ENCODE measurements around the gene VPS35L.
A peak's percentile ranks its signal among the peaks of the same experiment; 100 is the strongest.
"Not testable (repeated sequence)": the region's sequence is repeated elsewhere in the genome, so short reads cannot be mapped to it uniquely, and the experiment has no call there.

VPS35L gene

GRCh38 chr16:19713697-19714096, 158.2 kb downstream of the VPS35L start:
- no peak for DNase-seq

- DNase-seq: no peak
Measured at GRCh38 chr16:19715566-19715965, 160.1 kb downstream of the VPS35L start.

- DNase-seq: no peak
Measured at GRCh38 chr16:19716183-19716582, 160.7 kb downstream of the VPS35L start.

- not testable (repeated sequence) for DNase-seq
Measured at GRCh38 chr16:19716728-19717127, 161.2 kb downstream of the VPS35L start.

- DNase-seq: no peak
Measured at GRCh38 chr16:19717314-19717713, 161.8 kb downstream of the VPS35L start.

- peak; percentile 55 for DNase-seq
Measured at GRCh38 chr16:19717741-19718623, 162.5 kb downstream of the VPS35L start, which contains the start of the genes IQCK and KNOP1. TSS of gene IQCK (plus strand) at chr16:19718271. CDS start at chr16:19718307, 36 bp downstream. TSS of gene KNOP1 (minus strand) at chr16:19718227. CDS start at chr16:19715035, 3,192 bp downstream.

- peak; percentile 5 for DNase-seq
Measured at GRCh38 chr16:19718624-19718965, 163.1 kb downstream of the VPS35L start.

GRCh38 chr16:19722269-19722952, 166.9 kb downstream of the VPS35L start:
- no peak for DNase-seq

- no peak for DNase-seq
Measured at GRCh38 chr16:19722981-19723380, 167.5 kb downstream of the VPS35L start.

GRCh38 chr16:19728636-19728965, 173.1 kb downstream of the VPS35L start:
- DNase-seq: no peak

- DNase-seq: no peak
Measured at GRCh38 chr16:19733551-19733950, 178.0 kb downstream of the VPS35L start.

- no peak for DNase-seq
Measured at GRCh38 chr16:19735074-19735867, 179.8 kb downstream of the VPS35L start.

GRCh38 chr16:19737306-19738038, 182.0 kb downstream of the VPS35L start:
- DNase-seq: no peak

- no peak for DNase-seq
Measured at GRCh38 chr16:19741354-19741753, 185.9 kb downstream of the VPS35L start.

GRCh38 chr16:19743816-19744159, 188.3 kb downstream of the VPS35L start:
- no peak for DNase-seq

- no peak for DNase-seq
Measured at GRCh38 chr16:19744670-19745069, 189.2 kb downstream of the VPS35L start.

GRCh38 chr16:19745286-19746010, 189.9 kb downstream of the VPS35L start:
- no peak for DNase-seq

- peak; percentile 12 for DNase-seq
Measured at GRCh38 chr16:19746561-19746960, 191.1 kb downstream of the VPS35L start.

GRCh38 chr16:19748389-19749168, 193.1 kb downstream of the VPS35L start:
- peak; percentile 25 for DNase-seq

- no peak for DNase-seq
Measured at GRCh38 chr16:19749571-19750080, 194.1 kb downstream of the VPS35L start.
